ENCODE measurements around the gene CCDC71.

CCDC71 gene

DNA sequence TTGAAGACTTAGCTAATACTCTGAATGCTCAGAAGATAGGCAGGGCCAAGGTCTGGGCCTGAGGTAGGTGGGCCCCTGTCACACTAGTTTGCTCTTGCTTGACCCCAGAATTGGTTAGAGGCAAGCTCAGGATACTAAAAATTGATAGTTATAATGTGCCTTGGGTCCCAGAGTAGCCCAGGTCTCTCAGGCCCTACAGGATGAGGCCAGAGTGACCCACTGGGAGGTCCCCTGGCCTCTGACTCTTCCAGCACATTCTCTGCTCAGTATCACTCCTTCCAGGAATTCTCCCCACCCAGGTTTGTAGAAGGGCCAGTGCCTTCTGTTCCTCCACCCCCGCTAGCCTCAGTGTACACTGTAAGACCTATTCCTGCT, 4.6 kb upstream of the CCDC71 start:
- no peak for DNase-seq (ENCODE audit: low spot score)

DNA sequence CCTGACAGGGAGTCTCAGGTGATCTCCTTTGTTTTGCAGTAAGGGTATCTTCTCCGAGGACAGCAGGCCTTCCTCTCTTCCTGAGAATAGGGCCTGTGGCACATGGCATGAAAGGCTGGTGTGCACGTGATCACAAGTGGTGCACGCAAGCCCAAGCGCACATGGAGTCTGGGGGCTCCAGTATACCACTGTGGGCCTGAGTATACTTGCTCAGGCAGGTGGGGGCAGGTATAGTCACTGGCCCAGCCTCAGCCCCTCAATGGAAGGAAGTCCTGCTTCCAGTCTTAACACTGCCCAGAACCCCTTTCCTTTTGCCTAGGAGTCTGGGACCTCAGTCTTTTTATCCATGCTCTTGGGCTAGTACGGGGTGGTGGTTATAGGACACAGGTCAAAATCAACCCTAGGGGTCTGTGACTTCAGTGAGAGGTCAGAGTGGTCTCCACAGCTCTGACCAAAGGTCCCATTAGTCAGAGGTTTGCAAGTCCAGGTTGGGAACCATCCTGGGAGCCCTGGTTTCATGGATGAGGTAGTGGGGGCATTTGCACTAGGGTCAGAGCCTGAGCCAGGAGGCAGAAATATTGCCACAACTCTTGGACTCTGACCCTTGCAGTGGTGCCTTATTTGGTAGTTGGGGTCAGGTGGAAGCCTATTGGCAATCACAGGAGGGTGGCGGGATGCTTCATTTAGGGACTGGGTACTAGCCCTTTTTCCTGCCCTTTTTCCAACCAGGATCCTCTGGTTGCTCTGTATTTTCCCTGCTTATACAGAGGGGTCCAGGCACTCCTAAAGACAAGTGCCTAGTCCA, 823 bp upstream of the CCDC71 start:
- DNase-seq (ENCODE audit: low spot score): no peak

DNA sequence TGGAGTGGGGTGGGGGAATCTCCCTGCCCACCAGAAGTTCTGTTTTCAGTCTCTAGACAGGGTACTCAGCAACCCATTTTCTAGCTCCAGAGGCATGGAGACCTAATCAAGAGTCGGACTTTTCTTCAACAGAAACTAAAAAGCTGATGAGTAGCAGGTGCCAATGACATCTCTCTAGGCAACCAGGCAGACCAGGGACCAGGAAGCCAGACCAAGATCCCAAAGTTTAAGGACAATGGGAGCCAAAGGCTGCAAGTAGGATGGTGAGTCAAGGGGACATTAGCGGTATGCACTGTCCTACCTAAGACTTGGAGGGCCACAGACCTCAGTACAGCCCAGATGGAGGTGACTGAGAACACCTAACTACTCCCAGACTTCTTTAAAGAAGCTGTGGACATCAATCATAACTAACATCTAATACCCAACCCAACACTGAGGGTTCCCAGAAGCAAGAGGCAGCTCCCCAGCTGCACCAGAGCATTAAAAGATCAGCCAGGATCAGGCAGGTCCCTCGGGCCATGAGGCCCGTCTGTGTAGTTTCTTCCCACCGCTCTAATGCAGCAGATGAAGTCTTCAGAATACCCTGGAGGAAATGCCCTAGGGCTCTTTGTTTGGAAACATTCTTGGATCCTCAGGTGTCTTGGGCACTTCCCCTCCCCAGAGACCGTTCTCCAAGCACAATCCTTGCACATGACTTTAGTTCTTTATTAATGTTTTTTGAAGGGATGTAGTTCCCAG, 979 bp downstream of the CCDC71 start:
- no peak for DNase-seq (ENCODE audit: low spot score)

DNA sequence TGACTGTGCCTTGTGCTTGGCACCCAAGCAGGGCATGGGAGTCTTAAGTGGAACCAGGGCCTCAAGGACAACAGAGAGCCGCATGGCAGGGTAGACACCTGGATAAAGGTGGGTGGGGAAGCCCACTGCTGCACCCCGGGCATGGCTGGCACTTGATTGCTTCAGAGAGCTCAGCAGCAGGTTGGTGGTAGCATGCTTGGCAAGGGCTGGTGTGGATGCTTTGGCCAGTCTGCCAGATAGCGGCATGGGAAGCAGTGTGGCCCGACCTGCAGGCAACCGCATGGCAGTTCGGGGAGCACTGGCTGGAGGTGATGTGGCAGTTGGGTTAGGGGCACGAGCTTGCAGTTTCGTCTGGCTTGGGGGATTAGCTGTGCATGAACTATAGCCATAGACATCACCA, 2.5 kb downstream of the CCDC71 start:
- DNase-seq (ENCODE audit: low spot score): no peak

DNA sequence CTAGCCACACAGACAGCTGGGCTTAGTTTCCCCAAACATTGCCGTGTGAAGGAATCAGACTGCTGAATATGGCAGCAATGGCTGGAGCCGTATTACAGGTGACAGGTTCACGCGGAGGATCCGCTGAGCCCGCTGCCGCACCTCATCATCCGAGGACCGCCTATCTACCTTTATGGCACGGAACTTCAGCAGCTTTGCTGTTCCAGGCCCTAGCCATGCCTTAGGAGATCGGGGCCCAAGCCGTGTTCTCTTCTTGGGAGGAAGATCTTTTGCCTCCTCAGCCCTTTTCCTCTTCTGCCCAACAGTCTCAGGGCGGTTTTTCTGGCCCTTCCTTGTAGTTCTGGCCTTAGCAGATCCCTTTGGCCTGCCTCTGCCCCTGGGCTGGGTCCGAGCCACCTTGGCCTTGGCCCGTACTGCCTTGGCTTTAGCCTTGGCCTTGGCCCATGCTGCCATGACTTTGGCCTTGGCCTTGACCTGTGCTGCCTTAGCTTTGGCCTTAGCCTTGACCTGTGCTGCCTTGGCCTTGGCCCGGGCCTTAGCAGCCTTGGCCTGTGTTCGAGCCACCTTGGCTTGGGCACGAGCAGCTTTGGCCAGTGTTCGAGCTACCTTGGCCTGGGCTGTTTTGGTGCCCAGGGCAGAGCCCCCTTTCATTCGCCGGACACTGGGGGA, 3.2 kb downstream of the CCDC71 start:
- DNase-seq (ENCODE audit: low spot score): no peak

DNA sequence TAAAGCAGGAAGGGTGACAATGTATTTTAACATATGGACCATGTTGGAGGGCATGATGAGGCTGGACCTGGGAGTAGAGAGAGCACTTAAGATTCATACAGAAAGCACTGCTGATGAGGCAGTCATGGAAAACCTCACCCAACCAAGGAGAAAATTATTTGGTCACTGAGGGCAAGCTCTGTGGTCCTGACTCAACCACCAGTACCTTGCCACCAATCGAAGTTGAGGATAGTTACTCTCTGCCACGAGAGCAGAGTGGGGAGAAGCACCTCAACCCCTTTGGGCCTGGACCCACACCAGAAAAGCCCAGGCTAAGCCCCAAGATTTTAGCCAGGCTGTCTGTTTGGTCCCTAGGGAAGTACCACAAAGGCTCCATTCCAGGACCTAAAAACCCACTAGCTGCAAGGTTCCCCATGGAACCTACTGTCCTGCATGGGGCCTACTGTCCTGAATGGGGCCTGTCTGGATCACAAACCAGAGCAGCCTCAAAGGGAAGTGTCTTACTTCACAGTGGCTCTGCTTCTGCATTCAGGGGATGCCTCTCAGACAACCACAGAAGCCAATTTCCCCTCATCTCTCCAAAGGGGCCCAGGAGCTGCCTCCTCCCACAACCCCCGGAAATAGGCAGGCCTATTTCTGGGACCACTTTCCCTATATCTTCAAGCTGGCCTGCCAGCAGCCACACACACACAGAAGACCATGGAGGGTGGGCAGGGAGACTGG, 4.2 kb downstream of the CCDC71 start:
- DNase-seq (ENCODE audit: low spot score): no peak

DNA sequence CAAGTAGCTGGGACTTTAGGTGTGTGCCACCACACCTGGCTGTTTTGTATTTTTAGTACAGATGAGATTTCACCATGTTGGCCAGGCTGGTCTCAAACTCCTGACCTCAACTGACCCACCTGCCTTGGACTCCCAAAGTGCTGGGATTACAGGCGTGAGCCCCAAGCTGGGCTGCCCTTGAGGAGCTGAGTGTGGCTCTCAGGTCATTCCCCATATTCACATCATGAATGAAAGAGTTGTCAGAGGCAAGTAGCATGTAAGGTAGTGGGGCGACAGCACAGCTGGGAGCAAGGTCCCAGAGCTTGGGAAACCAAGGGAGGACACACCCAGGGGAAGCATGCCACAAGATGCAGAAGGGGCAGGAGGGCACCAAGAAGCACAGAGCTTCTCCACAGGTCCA, 4.9 kb downstream of the CCDC71 start:
- DNase-seq (ENCODE audit: low spot score): no peak

DNA sequence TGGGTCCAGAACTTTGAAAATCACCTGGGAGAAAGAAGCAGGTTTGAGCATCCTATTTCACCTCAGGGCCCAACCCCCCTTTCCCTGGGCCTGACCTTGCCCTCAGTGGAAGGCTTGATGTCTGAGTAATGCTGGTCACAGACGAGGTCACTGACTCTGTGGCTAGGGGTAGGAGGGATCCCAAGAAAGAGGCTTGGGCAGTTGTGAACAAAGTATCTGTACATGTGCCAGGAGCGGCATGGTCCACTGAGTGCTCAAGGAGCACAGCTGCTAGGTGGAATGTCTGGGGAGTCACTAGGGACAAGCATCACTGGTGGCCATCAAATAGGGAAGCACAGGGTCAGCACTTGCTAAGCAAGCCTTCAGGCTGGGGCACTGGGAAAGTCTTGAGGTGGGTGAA, 7.3 kb downstream of the CCDC71 start:
- no peak for DNase-seq (ENCODE audit: low spot score)

DNA sequence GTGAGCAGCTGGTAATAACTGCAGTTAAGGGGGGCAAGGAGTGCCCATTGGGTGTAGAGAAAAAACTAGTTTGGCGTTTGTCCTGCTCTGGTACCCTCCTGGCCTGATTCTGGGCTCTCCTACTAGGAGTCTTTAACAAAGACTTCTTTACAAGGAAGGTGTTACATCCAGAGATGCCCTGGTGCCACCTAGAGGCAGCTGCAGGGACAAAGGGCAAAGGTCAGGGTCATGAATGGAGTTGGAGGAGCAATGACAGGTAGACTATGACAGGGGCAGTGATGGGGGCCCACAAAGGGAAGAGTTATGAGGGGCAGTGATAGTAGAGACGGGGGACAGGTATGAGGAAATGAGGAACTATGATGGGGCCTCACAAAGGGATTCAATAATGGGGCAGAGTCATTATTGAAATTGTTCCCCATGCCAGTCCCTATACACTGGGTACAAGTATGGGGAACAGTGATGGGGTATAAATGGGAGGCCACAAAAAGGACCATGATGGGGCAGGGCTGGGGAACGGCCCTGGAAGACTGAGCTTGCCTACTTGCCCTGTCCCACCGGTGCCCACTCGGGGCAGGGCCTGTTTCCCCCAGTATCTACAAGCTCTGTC, 7.9 kb downstream of the CCDC71 start:
- no peak for DNase-seq (ENCODE audit: low spot score)

DNA sequence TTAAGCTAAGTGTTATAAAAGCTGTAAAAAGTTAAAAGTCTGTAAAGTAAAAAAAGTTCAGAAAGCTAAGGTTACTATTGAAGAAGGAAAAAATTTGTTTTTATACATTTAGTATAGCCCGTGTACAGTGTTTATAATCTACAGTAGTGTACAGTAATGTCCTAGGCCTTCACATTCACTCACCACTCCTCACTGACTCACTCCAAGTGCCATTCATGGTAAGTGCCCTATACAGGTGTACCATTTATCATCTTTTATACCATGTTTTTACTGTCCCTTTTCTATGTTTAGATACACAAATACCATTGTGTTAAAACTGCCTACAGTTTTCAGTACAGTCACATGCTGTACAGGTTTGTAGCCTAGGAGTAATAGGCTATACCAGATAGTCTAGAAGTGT, 8.8 kb downstream of the CCDC71 start:
- DNase-seq (ENCODE audit: low spot score): no peak

DNA sequence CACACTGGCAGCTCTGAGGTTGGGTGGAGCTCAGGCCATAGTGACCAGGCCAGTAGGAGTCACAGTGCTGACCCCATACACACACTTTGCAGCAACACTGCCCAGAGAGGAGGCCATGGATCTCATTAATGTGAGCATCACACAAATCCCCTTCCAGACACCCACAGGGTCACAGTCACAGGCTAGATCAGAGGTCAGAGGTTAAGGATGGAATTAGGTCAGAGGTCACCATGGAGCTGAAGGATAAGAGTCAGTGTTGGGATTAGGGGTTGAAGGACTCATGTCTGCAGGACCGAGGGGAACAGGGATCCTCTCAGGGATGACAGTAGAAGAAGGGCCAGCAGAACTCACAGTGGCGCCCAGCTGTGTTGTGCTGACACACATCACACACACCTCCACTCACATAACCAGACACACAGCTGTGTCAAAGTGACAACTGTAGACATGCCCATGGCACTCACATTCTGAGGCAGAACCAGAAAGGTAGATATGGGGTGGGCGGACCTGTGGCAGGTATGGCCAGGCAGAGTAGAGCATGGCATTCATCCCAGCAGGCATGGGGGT, 12.7 kb downstream of the CCDC71 start:
- DNase-seq (ENCODE audit: low spot score): no peak

DNA sequence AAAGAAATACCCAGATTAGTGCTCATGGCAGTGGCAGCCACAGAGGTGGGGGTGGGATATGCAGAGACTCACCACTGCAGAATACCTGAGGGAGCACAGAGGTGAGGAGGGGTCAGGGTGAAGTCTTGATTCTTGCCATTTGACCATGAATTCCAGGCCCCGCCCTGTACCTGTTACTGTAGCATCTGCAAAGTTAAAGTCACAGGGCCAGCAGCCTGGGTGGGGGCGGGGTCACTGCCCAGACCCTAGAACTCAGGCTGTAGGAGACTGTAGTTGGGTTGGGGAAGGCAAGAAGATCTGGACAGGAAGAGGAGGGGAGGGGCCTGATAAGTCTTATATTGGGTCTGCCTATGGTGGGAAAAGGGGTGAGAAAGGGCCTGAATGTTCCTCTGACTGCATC, 14.5 kb downstream of the CCDC71 start:
- no peak for DNase-seq (ENCODE audit: low spot score)

DNA sequence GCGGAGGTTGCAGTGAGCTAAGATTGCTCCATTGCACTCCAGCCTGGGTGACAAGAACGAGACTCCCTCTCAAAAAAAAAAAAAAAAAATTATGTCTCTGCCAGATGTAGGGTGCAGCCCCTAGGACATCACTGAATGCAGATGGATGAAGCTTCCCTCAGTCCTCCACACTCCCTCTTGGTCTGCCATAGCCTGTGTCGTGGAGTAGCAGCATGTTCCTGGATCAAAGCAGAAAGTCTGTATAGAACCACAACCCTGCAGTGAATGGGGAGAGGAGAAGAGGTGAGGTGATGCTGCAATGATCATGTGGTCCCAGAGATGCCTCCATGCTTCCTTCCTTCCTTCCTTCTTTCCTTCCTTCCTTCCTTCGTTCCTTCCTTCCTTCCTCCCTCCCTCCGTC, 18.0 kb downstream of the CCDC71 start:
- no peak for DNase-seq (ENCODE audit: low spot score)

DNA sequence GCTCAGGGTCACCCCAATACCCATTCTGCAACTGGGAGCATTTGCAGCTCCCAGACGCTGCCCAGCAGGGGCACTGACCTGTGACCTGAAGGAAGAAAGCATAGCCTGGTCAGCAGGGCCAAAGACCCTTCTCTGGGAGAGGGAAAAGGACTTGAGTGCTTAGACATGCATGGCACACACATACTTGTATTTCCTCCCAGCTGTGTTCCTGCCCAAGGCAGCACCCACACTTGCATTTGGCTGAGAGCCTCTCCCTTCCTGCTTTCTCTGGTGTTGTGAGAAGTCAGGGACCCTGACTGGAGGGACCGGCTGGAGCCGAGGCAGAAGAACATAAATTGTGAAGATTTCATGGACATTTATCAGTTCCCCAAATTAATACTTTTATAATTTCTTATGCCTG, 26.1 kb downstream of the CCDC71 start:
- no peak for DNase-seq (ENCODE audit: low spot score)

DNA sequence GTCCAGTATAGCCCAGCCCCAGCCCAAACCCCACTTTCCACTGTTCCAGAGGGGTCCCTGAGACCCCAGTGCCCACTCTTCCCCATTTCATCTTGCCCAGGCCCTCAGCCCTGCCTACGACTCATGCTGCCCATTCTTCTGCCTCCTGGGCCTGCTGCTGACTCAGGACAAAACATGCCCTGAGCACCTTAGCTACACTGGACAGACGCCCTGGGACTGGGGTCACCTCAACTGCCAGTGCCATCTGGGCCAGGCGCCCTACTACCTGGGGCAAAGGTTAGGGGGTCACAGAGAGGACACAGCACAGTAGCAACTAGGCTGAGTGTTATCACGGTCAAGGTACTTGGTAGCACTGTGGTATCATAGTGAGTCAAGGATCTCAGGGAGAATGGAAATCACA, 30.6 kb downstream of the CCDC71 start:
- no peak for DNase-seq (ENCODE audit: low spot score)

DNA sequence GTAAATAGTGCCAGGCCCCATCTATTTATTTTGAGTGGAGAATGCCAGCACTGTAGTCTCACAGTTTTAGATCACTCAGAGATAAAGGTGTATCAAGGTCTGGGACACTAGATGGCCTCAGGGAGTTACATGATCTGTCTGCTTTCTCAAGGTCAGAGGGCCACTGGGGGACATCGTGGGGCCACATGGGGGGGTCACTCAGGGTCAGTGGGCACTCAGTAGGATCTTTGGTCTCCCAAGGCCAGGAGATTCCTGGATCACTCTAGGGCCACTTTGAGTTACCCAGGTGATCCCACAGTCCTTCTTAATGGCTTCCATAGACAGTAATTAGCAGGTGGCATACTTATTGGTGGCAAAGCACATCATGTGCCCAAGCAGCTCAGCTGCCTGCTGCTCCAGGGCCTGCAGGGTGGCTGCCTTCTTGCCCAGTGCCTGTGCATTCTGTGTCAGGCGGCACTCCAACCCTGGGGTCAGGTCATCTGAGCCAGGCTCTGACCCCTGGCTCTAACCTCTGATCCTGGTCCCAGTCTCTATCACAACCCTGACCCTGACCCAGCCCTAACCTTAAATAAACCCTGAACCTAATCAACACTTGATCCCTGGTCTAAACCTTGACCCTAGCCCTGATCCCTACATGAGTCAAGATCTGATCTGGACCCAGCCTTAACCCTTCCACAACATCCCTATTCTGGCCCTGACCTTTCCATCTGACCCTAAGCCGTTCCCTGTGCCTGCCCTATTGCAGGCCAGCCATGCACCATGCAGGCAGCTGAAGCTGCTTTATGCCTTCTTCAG, 31.5 kb downstream of the CCDC71 start:
- DNase-seq (ENCODE audit: low spot score): no peak

DNA sequence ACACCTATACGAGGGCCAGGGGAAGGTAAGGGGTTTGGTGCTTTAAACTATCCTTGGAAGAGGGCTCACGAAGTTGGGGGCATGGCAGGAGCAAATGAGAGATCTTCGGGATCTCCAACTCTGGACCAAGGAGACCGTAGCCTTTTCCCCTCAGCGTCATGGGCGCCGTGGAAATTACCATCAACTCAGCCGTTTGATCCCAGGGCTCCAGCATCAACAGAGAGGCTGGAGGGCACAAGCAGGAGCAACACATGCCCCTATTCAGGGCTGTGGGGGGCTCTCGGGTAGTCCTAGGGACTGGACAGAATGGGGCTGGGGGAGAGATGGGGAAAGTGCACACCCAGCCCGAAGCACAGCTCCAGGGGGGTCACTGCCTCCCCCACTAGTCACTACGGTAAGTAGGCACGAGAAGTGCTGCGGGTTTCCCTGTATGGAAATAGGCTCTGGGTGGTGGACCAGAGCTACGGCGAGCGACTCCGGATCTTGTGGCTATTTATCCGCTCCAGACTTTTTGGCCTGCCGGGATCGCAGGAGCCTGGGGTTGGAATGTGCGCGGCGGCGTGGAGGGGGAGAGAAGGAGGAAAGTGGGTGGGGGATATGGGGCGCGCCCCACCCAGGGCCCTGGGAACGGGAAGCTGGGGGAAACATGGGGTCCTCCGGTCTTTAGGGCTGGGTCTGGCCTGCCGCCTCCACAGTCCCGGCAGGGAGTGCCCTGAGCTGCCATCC, 32.7 kb downstream of the CCDC71 start:
- DNase-seq (ENCODE audit: low spot score): peak; percentile 94

DNA sequence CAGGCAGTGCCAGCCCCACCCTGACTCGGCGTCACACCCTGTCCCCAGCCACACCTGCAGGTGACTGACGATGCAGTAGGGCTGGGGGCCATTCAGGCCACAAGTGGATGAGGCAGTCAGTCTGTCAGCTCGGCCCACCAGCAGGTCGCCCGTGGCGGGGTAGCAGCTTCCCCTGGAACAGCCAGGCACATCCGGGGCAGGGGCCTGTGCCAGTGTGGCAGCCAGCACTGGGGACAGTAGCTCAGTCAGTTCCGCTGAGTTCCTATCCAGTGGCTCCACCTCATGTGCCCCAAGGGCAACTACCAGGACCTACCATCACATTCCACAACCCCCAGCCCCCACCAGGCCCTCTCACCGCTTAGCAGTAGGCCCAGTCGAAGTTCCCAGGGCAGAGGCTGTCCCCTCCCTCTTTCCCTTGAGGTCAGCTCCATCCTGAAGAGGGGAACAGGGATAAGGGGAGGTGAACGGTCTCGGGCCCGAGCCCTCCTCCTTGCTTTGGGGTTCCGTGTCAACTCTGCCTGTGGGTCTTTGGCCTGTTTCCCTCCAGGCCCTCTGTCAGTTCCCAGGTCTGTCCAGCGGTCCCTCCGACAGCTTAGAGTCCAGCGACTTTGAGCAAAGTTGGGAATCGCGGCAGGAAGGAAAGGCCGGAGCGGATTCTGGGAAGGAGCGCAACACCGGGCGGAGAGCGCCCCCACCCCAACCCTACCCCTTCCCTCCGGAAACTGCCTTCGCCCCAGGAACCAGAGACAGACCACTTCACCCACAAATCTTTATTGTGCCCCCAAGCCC, 33.5 kb downstream of the CCDC71 start, which contains the start of gene LAMB2:
TSS of gene LAMB2 (minus strand) at position 614 of the 789 bp plus-strand sequence. CDS start at position 431, 183 bp downstream.
- DNase-seq (ENCODE audit: low spot score): peak; percentile 86

DNA sequence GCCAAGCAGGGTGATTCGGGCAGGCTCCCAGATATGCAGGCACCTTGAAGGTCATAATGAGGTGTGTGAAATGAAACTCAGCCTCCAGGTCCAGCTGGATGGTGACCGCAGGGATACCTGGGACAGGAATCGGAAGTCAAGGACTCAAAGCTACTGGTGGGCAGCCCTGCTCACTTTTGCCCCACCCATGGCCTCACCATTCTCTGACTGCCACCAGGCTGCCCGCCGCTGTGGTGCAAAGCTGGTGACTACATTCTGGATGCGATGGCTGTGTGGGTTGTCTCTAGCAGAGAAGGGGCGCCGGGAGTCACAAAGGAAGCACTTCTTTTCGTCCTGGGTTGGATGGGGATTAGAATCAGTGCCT, 34.1 kb downstream of the CCDC71 start:
- DNase-seq (ENCODE audit: low spot score): no peak
